GM18502 (cell line): Measurements from ENCODE around the gene CYP8B1.

Experiments used
- ATAC-seq: cut with Tn5 transposase; IDR thresholded peaks from one replicate; pipeline ENCODE4 v1.9.1; 2021; ENCODE audit warnings: mild to moderate bottlenecking; ENCODE audit not compliant: unreplicated experiment, poor library complexity

CYP8B1 gene

DNA sequence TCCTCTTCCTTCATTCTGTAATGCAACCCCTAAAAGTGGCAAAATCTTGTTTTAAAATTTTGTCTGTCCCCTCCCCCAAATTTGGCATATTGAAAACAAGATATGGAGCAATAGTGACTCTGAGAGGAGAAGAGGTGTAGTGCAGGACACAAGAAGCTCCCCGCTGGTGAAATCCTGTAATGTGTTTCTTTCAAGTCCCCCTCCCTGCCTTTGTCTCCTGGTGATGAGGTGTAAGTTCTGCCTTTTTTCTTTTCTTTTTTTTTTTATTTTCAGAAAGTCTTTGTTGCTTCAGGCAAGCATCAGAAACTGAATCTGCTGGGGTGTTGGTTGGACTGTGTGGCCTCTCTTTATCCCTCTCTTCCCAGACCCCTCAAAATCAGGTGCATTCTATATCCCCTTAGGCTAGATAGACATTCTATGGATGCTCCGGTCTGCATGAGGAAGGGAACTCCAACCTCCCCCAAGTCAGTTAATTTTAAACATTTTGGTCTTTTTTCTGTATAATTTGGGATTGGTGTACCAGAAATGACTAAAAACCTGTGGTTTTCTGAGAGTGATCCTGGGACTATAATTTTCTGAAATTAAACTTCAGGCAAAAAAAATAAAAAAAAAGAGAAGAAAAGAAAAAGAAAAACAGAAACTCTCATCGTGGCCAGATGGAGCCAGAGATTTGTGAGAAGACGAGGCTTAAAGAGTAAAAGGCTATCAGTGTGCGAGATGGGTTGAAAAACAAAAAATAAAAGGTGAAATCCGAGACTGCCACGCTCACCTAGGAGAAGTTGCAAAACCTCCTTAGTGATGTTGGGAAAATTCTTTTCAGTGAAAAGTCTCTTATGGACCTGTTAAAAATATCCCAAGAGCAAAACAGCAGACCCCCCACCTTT is 45.0 kb downstream of the CYP8B1 start:
- no peak for ATAC-seq

DNA sequence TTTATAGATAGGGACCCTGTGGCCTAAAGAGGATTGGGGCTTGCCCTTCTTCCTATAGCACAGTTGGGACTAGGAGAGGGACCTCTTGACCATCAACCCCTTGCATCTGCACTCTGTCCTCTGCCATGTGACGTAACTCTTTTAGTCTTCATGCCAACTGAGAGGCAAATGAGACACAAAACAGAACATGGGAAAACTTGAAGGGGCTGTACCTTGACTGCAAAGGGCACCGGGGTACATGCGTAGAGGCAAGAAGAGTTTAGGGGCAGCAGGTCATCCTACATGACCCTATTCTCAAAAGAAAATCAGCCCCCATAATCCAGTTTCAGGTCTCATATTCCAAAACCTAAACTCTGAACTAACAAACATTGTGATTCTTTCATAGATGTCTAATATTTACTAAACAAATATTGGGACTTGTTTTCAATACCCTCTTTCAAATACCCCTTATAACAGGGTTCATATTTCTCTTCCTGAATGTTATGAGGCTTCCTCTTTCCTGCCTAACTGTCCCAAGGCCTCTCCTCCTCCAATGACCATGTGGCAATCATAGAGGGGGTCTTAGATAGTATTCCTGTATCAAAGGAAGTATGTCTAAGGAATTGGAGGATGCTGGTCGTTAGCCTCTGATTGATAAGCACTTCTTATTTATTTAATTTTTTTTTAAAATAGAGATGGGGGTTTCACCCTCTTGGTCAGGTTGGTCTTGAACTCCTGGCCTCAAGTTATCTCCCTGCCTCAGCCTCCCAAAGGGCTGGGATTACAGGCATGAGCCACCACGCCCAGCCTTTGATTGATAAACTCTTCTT is 45.8 kb downstream of the CYP8B1 start:
- ATAC-seq = no peak

DNA sequence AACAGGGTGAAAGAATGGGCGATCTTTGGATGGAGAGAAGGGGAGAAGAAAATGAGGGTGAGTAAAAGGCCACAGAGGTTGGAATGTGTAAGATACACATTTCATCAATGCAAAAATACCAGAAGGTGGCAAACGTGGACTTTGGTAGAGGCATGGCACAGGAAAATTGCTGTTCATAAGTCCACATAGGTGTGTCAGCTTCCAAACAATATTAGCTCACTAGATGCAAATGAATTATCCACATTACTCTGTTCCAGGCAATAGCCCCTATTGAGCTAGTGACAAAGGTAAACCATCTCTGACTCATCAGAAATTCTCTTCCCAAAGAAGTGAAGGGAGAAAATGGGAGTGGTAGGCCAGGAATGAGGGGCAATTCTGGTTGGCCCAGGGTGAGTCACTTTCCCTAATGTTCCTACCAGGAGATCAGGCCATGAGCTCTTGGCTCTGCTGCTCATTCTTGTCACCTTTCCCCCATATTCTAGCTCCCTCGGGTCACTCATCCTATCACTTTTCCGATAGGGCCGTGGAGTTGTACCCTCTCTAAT is 46.5 kb downstream of the CYP8B1 start:
- ATAC-seq = no peak

DNA sequence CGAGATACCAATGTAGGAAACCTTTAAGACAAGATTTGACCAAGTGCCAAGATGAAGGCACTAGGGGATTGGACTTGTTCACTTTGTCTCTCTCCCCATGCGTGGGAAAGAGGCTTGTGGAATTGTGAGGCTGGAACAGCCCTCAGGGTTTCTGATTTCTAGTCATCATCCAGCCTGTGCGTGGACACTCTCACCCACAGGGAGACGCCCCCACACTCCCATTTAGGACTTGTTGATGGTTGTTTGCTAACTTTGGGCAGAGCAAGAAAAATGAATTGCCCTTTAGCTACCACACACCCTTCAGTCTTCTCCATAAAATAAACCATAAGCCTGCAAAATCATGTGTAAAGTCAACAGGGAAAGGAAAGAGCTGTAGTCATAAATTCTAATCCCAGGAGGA is 48.0 kb downstream of the CYP8B1 start:
- ATAC-seq = no peak

DNA sequence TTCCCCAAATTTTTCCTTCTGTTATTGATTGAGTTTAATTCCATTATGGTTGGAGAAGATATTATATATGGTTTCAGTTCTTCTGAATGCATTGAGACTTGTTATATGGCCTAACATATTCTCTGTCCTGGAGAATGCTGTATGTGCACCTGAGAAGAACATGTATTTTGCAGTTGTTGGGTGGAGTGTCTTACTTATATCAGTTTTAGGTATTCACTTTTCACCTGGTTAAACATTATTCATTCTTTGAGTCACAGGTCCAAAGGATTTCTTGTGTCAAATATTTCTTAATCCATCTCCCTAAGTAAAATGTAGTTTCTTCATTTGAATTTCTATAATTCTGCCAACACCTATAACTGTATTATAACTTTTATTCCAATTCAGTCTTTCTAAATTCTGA is 48.7 kb downstream of the CYP8B1 start:
- no peak for ATAC-seq

DNA sequence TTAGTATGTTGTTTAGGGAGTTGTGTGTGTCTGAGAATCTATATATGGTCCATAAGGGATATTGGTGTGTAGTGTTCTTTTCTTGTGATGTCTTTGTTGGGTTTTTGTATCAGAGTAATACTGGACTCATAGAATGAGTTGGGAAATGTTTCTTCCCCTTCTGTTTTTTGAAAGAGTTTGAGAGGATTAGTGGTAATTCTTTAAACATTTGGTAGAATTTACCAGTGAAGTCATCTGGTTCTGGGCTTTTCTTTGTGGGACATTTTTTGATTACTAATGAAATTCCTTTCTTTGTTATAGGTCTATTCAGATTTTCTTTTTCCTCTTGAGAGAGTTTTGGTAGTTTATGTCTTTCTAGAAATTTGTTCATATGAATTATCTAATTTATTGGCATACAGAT is 49.5 kb downstream of the CYP8B1 start:
- ATAC-seq = no peak

DNA sequence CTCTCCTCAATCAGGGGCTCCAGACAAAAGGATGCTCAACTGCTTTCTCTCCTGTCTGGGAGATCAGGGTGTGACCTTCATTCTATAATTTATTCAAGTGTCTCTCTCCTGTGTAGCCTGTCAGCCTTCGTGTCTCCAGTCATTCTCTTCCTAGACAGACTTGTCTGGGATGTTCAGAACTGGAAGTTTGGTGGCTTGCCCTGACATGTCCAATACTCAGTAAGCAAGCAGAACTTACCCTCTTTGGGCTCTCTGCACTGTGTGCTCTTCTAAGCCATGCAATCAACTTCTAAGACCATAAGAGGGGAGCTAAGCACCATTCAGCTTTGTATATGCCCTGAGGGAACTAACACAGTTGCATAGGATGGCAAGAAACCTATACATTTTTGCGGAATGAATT is 52.3 kb downstream of the CYP8B1 start:
- no peak for ATAC-seq

DNA sequence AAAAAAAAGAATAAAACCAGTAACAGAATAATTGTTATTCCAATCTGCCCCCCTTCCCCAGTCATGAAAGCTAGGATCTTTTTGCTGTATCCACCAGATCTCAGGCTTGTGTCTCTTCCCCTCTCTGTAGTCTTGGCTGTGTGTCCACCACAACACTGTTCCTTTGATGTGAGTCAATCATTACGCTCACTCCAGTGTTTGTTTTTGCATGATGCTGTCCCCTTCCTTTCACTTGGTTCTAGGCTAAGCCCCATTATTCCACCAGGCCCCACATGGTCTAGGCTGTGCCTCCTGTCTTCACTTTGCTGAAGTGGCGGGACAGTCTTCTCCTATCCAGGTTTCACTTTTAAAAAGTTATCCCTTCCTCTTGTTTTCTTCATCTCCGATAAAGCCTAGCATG is 52.9 kb downstream of the CYP8B1 start:
- no peak for ATAC-seq
